Measurements from ENCODE around the gene ITGA11. TPM values are rescaled to one million over a fixed set of nuclear protein-coding genes. Genes with fewer than 3 reads are reported as not detected.

The ITGA11 gene
- total RNA-seq, 1 donor = 567 TPM

GRCh38 chr15:68387381-68388143 is 44.4 kb downstream of the ITGA11 start:
- no peak overlapping the region for H3K4me2 ChIP-seq (ENCODE audit: insufficient read depth, low read length)
- DNase-seq (ENCODE audit: insufficient read length, low spot score, missing footprints) = no peak
- H3K79me2 ChIP-seq (ENCODE audit: insufficient read depth, low read length) = peaks cover 75% of the 10 kb centered on the region
- peaks cover 59% of the 10 kb centered on the region for H3K36me3 ChIP-seq (ENCODE audit: insufficient read depth, low read length)
- H3K27me3 ChIP-seq (ENCODE audit: insufficient read depth, low read length) = no peaks in the 10 kb centered on the region
- H4K20me1 ChIP-seq (ENCODE audit: insufficient read depth, low read length) = peaks cover 61% of the 10 kb centered on the region
- H3K4me3 ChIP-seq (ENCODE audit: insufficient read depth, low read length) = no peak overlapping the region
- no peak for TF ChIP-seq CTCF (IDR thresholded peaks at IDR 0.05; ENCODE audit: extremely low read depth, low read depth, low read length)
- H3K27ac ChIP-seq (ENCODE audit: low read depth, low read length) = no peak overlapping the region
- H3K4me1 ChIP-seq (ENCODE audit: insufficient read depth, low read length) = peaks cover 64% of the 10 kb centered on the region
- H2AFZ ChIP-seq (ENCODE audit: low read length) = no peak overlapping the region
- no peaks in the 10 kb centered on the region for H3K9me3 ChIP-seq (ENCODE audit: low read depth, low read length)

GRCh38 chr15:68386587-68387288 is 45.2 kb downstream of the ITGA11 start:
- Histone ChIP-seq H3K4me3 (ENCODE audit: insufficient read depth, low read length) (no peak overlapping the region), H3K27ac (ENCODE audit: low read depth, low read length) (peak overlapping the region; percentile 5), H3K27me3 (ENCODE audit: insufficient read depth, low read length) (no peaks in the 10 kb centered on the region), H3K36me3 (ENCODE audit: insufficient read depth, low read length) (peaks cover 67% of the 10 kb centered on the region), H4K20me1 (ENCODE audit: insufficient read depth, low read length) (peaks cover 65% of the 10 kb centered on the region), H3K79me2 (ENCODE audit: insufficient read depth, low read length) (peaks cover 70% of the 10 kb centered on the region), H3K9me3 (ENCODE audit: low read depth, low read length) (no peaks in the 10 kb centered on the region), H3K4me1 (ENCODE audit: insufficient read depth, low read length) (peaks cover 65% of the 10 kb centered on the region), H3K4me2 (ENCODE audit: insufficient read depth, low read length) (no peak overlapping the region), H2AFZ (ENCODE audit: low read length) (no peak overlapping the region)
- no peak for DNase-seq (ENCODE audit: insufficient read length, low spot score, missing footprints)
- no peak for TF ChIP-seq CTCF (IDR thresholded peaks at IDR 0.05; ENCODE audit: extremely low read depth, low read depth, low read length)

GRCh38 chr15:68385671-68386586 is 46.0 kb downstream of the ITGA11 start:
- Histone ChIP-seq H3K36me3 (ENCODE audit: insufficient read depth, low read length) (peaks cover 65% of the 10 kb centered on the region), H4K20me1 (ENCODE audit: insufficient read depth, low read length) (peaks cover 66% of the 10 kb centered on the region), H3K4me1 (ENCODE audit: insufficient read depth, low read length) (peaks cover 58% of the 10 kb centered on the region), H3K4me2 (ENCODE audit: insufficient read depth, low read length) (no peak overlapping the region), H3K27ac (ENCODE audit: low read depth, low read length) (peak overlapping the region; percentile 79), H3K79me2 (ENCODE audit: insufficient read depth, low read length) (peaks cover 63% of the 10 kb centered on the region), H3K9me3 (ENCODE audit: low read depth, low read length) (no peaks in the 10 kb centered on the region), H3K4me3 (ENCODE audit: insufficient read depth, low read length) (no peak overlapping the region), H3K27me3 (ENCODE audit: insufficient read depth, low read length) (no peaks in the 10 kb centered on the region), H2AFZ (ENCODE audit: low read length) (no peak overlapping the region)
- no peak for TF ChIP-seq CTCF (IDR thresholded peaks at IDR 0.05; ENCODE audit: extremely low read depth, low read depth, low read length)
- DNase-seq (ENCODE audit: insufficient read length, low spot score, missing footprints) = no peak

Measured in osteoblast (primary cell).